Astrocyte (in vitro differentiated cells and primary cell): ENCODE measurements around the gene KIAA1549. TPM values are rescaled to one million over a fixed set of nuclear protein-coding genes. Genes with fewer than 3 reads are reported as not detected.
A peak's percentile ranks its signal among the peaks of the same experiment; 100 is the strongest.

ENCODE experiments used
- DNase-seq: peaks from one replicate; pipeline ENCODE4 v3.0.0-alpha.2; 2010; ENCODE audit warnings: low read depth
- FAIRE-seq: peaks from 2 replicates; lab custom pipeline; 2011; peaks lifted over from hg19 to GRCh38; lab: Jason Lieb, UNC
- H2AFZ ChIP-seq: 2 replicates; pipeline ENCODE4 v1.6.0; 2012; ENCODE audit warnings: low read depth, low read length, inconsistent platforms
- H3K27ac ChIP-seq: 2 replicates; pipeline ENCODE4 v1.5.1; 2011; ENCODE audit warnings: low read depth, low read length, inconsistent platforms
- H3K27me3 ChIP-seq: 2 replicates; pipeline ENCODE4 v1.6.0; 2011; ENCODE audit warnings: low read length, inconsistent platforms; ENCODE audit not compliant: insufficient read depth
- H3K36me3 ChIP-seq: 2 replicates; pipeline ENCODE4 v1.5.1; 2011; ENCODE audit warnings: low read length, inconsistent platforms; ENCODE audit not compliant: insufficient read depth
- H3K4me1 ChIP-seq: 2 replicates; pipeline ENCODE4 v1.5.1; 2011; ENCODE audit warnings: low read length, inconsistent platforms; ENCODE audit not compliant: insufficient read depth
- H3K4me2 ChIP-seq: 2 replicates; pipeline ENCODE4 v1.6.0; 2012; ENCODE audit warnings: low read length, inconsistent platforms
- H3K4me3 ChIP-seq: 2 replicates; pipeline ENCODE4 v1.5.1; 2011; ENCODE audit warnings: low read depth, mild to moderate bottlenecking, low read length, inconsistent platforms; ENCODE audit not compliant: insufficient read depth
- H3K79me2 ChIP-seq: 2 replicates; pipeline ENCODE4 v1.6.0; 2012; ENCODE audit warnings: mild to moderate bottlenecking, low read length, inconsistent platforms; ENCODE audit not compliant: insufficient read depth
- H3K9ac ChIP-seq: 2 replicates; pipeline ENCODE4 v1.6.0; 2012; ENCODE audit warnings: mild to moderate bottlenecking, low read length, inconsistent platforms
- H3K9me3 ChIP-seq: 2 replicates; pipeline ENCODE4 v1.5.1; 2012; ENCODE audit warnings: low read depth, mild to moderate bottlenecking, low read length, inconsistent platforms; ENCODE audit not compliant: insufficient read depth
- H4K20me1 ChIP-seq: 2 replicates; pipeline ENCODE4 v1.6.0; 2012; ENCODE audit warnings: low read length, inconsistent platforms; ENCODE audit not compliant: insufficient read depth
- H3K27ac Mint-ChIP-seq: one replicate; pipeline ENCODE4 v1.8.0; 2021; ENCODE audit warnings: mild to moderate bottlenecking, mixed read lengths; ENCODE audit not compliant: unreplicated experiment
- H3K27me3 Mint-ChIP-seq: one replicate; pipeline ENCODE4 v1.8.0; 2021; ENCODE audit warnings: low read depth, mixed read lengths; ENCODE audit not compliant: unreplicated experiment
- H3K36me3 Mint-ChIP-seq: one replicate; pipeline ENCODE4 v1.8.0; 2021; ENCODE audit warnings: low read depth, mixed read lengths; ENCODE audit not compliant: unreplicated experiment
- H3K4me1 Mint-ChIP-seq: one replicate; pipeline ENCODE4 v1.8.0; 2021; ENCODE audit warnings: low read depth, mixed read lengths; ENCODE audit not compliant: unreplicated experiment
- H3K4me3 Mint-ChIP-seq: one replicate; pipeline ENCODE4 v1.8.0; 2021; ENCODE audit warnings: mild to moderate bottlenecking, moderate library complexity, mixed read lengths; ENCODE audit not compliant: unreplicated experiment
- H3K9me3 Mint-ChIP-seq: one replicate; pipeline ENCODE4 v1.8.0; 2021; ENCODE audit warnings: mild to moderate bottlenecking, mixed read lengths; ENCODE audit not compliant: unreplicated experiment
- CTCF ChIP-seq: IDR thresholded peaks from 2 replicates; pipeline ENCODE4 v1.5.1; 2011; ENCODE audit warnings: low read depth, mild to moderate bottlenecking, inconsistent platforms, low read length, moderate library complexity; ENCODE audit not compliant: insufficient read depth
- EZH2 ChIP-seq: IDR thresholded peaks from 2 replicates; pipeline ENCODE4 v1.6.1; 2012; ENCODE audit warnings: mild to moderate bottlenecking, low read length, inconsistent platforms; ENCODE audit not compliant: insufficient read depth
- total RNA-seq: library from RNA; stranded (reverse); gene quantifications from 2 replicates; pipeline ENCODE4 v1.2.1, GENCODE V29; 2021

KIAA1549 gene
- total RNA-seq, 1 donor from 2014 or later: 10.3 TPM

- DNase-seq: peak; percentile 84
- H3K9me3 ChIP-seq: no peaks in the 10 kb centered on the region
- H3K9ac ChIP-seq: no peak overlapping the region
- peaks cover 19% of the 10 kb centered on the region for H3K4me1 ChIP-seq
- no peak overlapping the region for H3K27ac ChIP-seq
- H3K27me3 ChIP-seq: no peaks in the 10 kb centered on the region
- Mint-ChIP-seq H3K27me3 (no peaks in the 10 kb centered on the region), H3K4me3 (no peak overlapping the region), H3K9me3 (peaks cover 2% of the 10 kb centered on the region), H3K27ac (no peak overlapping the region), H3K36me3 (peaks cover 13% of the 10 kb centered on the region), H3K4me1 (peaks cover 25% of the 10 kb centered on the region)
- H3K4me2 ChIP-seq: no peak overlapping the region
- H3K36me3 ChIP-seq: no peaks in the 10 kb centered on the region
- no peaks in the 10 kb centered on the region for H4K20me1 ChIP-seq
- no peak overlapping the region for H3K4me3 ChIP-seq
- H2AFZ ChIP-seq: no peak overlapping the region
- TF ChIP-seq EZH2 (no peak), CTCF (no peak)
- no peaks in the 10 kb centered on the region for H3K79me2 ChIP-seq
- no peak for FAIRE-seq
Measured at GRCh38 chr7:138880881-138881578, 100.2 kb downstream of the KIAA1549 start.

- H3K27ac Mint-ChIP-seq: peak overlapping the region; percentile 82
- Histone ChIP-seq H3K4me2 (no peak overlapping the region), H2AFZ (no peak overlapping the region), H3K9ac (no peak overlapping the region), H3K79me2 (no peaks in the 10 kb centered on the region), H3K36me3 (no peaks in the 10 kb centered on the region), H4K20me1 (no peaks in the 10 kb centered on the region), H3K4me3 (no peak overlapping the region), H3K27ac (no peak overlapping the region), H3K27me3 (no peaks in the 10 kb centered on the region), H3K4me1 (peaks cover 26% of the 10 kb centered on the region), H3K9me3 (no peaks in the 10 kb centered on the region)
- peaks cover 2% of the 10 kb centered on the region for H3K9me3 Mint-ChIP-seq
- no peak for TF ChIP-seq EZH2
- no peak for TF ChIP-seq CTCF
- DNase-seq (no peak), FAIRE-seq (no peak)
- H3K4me1 Mint-ChIP-seq: peaks cover 31% of the 10 kb centered on the region
- no peaks in the 10 kb centered on the region for H3K27me3 Mint-ChIP-seq
- peaks cover 13% of the 10 kb centered on the region for H3K36me3 Mint-ChIP-seq
- H3K4me3 Mint-ChIP-seq: no peak overlapping the region
Measured at GRCh38 chr7:138879356-138879755, 101.8 kb downstream of the KIAA1549 start.

- Mint-ChIP-seq H3K36me3 (peaks cover 13% of the 10 kb centered on the region), H3K4me3 (no peak overlapping the region), H3K27ac (peak overlapping the region; percentile 82), H3K4me1 (peaks cover 31% of the 10 kb centered on the region), H3K9me3 (peaks cover 2% of the 10 kb centered on the region), H3K27me3 (no peaks in the 10 kb centered on the region)
- DNase-seq (no peak), FAIRE-seq (no peak)
- H4K20me1 ChIP-seq: no peaks in the 10 kb centered on the region
- no peaks in the 10 kb centered on the region for H3K27me3 ChIP-seq
- H3K79me2 ChIP-seq: no peaks in the 10 kb centered on the region
- H3K4me3 ChIP-seq: no peak overlapping the region
- H3K36me3 ChIP-seq: no peaks in the 10 kb centered on the region
- H3K9ac ChIP-seq: no peak overlapping the region
- H2AFZ ChIP-seq: no peak overlapping the region
- H3K9me3 ChIP-seq: no peaks in the 10 kb centered on the region
- H3K27ac ChIP-seq: no peak overlapping the region
- H3K4me2 ChIP-seq: no peak overlapping the region
- H3K4me1 ChIP-seq: peaks cover 26% of the 10 kb centered on the region
- no peak for TF ChIP-seq CTCF
- TF ChIP-seq EZH2: no peak
Measured at GRCh38 chr7:138878856-138879255, 102.3 kb downstream of the KIAA1549 start.
